NK-92 (cell line): Measurements from ENCODE around the gene ATRN.

Experiments used
- DNase-seq: peaks from one replicate; lab custom pipeline; 2025; ENCODE audit not compliant: unreplicated experiment; lab: John Stamatoyannopoulos, UW

ATRN gene

GRCh38 chr20:3621111-3621510 is 150.3 kb downstream of the ATRN start:
- DNase-seq: no peak

GRCh38 chr20:3622406-3622805 is 151.6 kb downstream of the ATRN start:
- DNase-seq: no peak

- no peak for DNase-seq
Measured at GRCh38 chr20:3627476-3627875, 156.7 kb downstream of the ATRN start.

GRCh38 chr20:3628502-3629314 is 157.9 kb downstream of the ATRN start:
- no peak for DNase-seq

GRCh38 chr20:3629893-3630292 is 159.1 kb downstream of the ATRN start:
- no peak for DNase-seq

GRCh38 chr20:3630429-3630828 is 159.6 kb downstream of the ATRN start:
- DNase-seq: no peak

- DNase-seq: no peak
Measured at GRCh38 chr20:3631534-3631933, 160.7 kb downstream of the ATRN start.

GRCh38 chr20:3632311-3633004 is 161.6 kb downstream of the ATRN start:
- DNase-seq: no peak

GRCh38 chr20:3633913-3634478 is 163.2 kb downstream of the ATRN start:
- no peak for DNase-seq

- DNase-seq: no peak
Measured at GRCh38 chr20:3635346-3635745, 164.5 kb downstream of the ATRN start.

- no peak for DNase-seq
Measured at GRCh38 chr20:3640259-3640658, 169.4 kb downstream of the ATRN start.

- DNase-seq: no peak
Measured at GRCh38 chr20:3645309-3646066, 174.7 kb downstream of the ATRN start.

- DNase-seq: no peak
Measured at GRCh38 chr20:3646067-3646440, 175.2 kb downstream of the ATRN start.

GRCh38 chr20:3646651-3647050 is 175.8 kb downstream of the ATRN start:
- DNase-seq: no peak

GRCh38 chr20:3647473-3647872 is 176.7 kb downstream of the ATRN start:
- DNase-seq: no peak

- no peak for DNase-seq
Measured at GRCh38 chr20:3648951-3649350, 178.1 kb downstream of the ATRN start.

- no peak for DNase-seq
Measured at GRCh38 chr20:3651204-3651962, 180.6 kb downstream of the ATRN start.

- no peak for DNase-seq
Measured at GRCh38 chr20:3652221-3652620, 181.4 kb downstream of the ATRN start.

- DNase-seq: no peak
Measured at GRCh38 chr20:3652676-3653596, 182.1 kb downstream of the ATRN start.

- no peak for DNase-seq
Measured at GRCh38 chr20:3653921-3654320, 183.1 kb downstream of the ATRN start.
